Gastrocnemius medialis (tissue), 4 donors: ENCODE measurements around the gene SASH1.

ENCODE experiments used
- POLR2A ChIP-seq, 2 donors: fragments of 450-650 bp; IDR thresholded peaks; one replicate each; pipeline ENCODE4 v1.6.1; 2017; ENCODE audit warnings: antibody characterized with exemption in 2 of 2, mild to moderate bottlenecking in 2 of 2, moderate library complexity in 2 of 2
- TF ChIP-seq, protein P1 (sequence below), 5 experiments: fragments of 450-650 bp in 3 of 5; fragments of 200-600 bp in 2 of 5; sonication (generic) in 2 of 5; IDR thresholded peaks in 4 of 5; conservative IDR thresholded peaks in 1 of 5; 1 replicate in 4 of 5; 2 replicates in 1 of 5; pipeline ENCODE4 v1.5.1; 2016 to 2019; ENCODE audit warnings: antibody characterized with exemption in 5 of 5, mild to moderate bottlenecking in 3 of 5, moderate library complexity in 3 of 5

DNA sequence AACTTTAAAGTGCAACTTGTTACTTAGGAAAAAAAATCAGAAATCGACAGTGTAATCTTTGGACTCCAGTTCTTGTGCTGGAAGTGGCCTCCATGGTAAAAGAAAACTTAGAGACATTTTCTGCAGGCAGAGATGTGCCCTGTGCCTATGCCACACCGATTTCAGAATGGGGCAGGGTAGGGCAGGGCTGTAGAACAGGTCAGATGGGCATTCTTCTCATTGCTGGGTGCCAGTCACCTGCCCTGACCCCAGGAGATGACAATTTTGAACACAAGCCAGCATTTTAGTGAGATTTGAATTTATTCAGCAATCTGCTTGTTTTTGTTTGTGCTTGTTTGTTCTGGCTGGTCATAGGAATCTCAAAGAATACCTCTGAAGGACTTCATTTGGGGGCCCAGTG, 63.3 kb downstream of the SASH1 start:
- TF ChIP-seq, protein P1, sequence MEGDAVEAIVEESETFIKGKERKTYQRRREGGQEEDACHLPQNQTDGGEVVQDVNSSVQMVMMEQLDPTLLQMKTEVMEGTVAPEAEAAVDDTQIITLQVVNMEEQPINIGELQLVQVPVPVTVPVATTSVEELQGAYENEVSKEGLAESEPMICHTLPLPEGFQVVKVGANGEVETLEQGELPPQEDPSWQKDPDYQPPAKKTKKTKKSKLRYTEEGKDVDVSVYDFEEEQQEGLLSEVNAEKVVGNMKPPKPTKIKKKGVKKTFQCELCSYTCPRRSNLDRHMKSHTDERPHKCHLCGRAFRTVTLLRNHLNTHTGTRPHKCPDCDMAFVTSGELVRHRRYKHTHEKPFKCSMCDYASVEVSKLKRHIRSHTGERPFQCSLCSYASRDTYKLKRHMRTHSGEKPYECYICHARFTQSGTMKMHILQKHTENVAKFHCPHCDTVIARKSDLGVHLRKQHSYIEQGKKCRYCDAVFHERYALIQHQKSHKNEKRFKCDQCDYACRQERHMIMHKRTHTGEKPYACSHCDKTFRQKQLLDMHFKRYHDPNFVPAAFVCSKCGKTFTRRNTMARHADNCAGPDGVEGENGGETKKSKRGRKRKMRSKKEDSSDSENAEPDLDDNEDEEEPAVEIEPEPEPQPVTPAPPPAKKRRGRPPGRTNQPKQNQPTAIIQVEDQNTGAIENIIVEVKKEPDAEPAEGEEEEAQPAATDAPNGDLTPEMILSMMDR (IDR thresholded peaks at IDR 0.05 in 4 of 5, conservative IDR thresholded peaks at IDR 0.05 in 1 of 5): no peak
- TF ChIP-seq POLR2A (IDR thresholded peaks at IDR 0.05): no peak
